ENCODE data around the gene PEAK1.
A peak's percentile ranks its signal among the peaks of the same experiment; 100 is the strongest.

Gene PEAK1

DNA sequence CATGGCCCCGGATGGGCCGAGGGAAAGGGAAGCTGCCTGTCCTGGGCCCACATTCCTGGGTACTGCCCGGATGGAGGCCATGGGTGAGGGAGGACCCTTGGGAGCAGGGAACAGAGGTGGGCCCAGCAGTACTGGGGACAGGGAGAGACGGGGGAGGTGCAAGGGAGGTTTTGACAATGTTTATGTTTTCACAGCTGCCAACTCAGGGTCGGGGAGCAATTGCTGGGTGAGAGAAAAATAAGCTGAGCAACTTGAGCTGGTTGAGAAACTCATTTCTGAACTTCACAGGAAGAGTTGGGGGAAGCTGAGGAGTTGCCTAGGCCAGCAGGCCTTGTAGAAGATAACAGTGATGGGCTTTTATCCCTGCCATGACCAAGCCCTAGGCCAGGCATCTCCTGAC, 337.9 kb downstream of the PEAK1 start:
- no peak for DNase-seq

DNA sequence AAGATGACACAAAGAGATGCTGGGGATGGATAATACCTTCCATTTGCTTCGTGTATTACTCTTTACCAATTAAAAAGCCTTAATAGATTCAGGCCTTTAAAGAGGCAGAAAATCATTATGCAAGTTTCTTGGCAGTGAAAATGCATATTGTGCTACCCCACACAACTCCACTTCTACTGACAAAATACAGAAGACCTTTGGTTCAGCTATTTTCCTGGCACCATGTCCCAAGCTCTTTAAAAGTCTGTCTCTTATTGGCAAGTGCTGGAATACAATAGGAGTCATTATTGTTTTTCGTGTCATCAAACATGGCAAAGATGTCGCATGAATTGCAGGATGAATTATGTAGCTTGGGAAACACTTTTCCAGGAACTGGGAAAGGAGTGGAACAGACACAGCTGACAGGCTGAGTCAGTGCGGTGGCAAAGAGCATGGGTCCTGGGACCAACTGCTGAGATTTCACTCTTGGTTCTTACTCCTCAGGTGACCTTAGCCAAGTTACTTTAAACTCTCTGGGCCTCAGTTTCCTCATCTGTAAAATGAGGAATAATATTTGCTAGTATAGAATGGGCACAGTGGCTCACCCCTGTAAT, 343.5 kb downstream of the PEAK1 start:
- no peak for DNase-seq

DNA sequence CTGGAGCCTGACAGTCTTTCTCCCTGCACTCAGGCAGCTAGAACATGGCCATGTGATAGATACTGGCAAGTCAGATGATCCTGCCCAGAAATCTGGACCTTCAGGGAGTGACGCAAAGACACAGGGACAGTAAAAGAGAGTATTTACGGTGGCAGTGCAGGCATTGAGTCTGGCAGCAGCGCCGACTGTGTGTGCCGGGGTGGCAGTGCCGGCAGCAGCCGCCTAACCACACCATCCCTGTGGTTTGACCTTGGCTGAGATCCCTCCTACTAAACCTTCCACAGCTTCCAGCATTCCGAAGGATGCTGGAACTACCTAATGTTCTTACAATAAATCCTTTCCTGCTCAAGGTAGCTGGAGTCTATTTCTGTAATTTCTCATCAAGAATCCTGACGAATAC, 344.4 kb downstream of the PEAK1 start:
- no peak for DNase-seq

- DNase-seq, result no peak
Observed at GRCh38 chr15:77074350-77074749, 345.6 kb downstream of the PEAK1 start.

GRCh38 chr15:77071305-77072223, 348.3 kb downstream of the PEAK1 start:
- DNase-seq, result no peak

GRCh38 chr15:77070495-77071304, 349.2 kb downstream of the PEAK1 start, which contains the start of gene TSPAN3:
TSS of gene TSPAN3 (minus strand) at chr15:77071109. CDS start at chr15:77070954, 155 bp downstream.
- DNase-seq, result peak; percentile 93

GRCh38 chr15:77070180-77070494, 349.8 kb downstream of the PEAK1 start:
- no peak for DNase-seq

DNA sequence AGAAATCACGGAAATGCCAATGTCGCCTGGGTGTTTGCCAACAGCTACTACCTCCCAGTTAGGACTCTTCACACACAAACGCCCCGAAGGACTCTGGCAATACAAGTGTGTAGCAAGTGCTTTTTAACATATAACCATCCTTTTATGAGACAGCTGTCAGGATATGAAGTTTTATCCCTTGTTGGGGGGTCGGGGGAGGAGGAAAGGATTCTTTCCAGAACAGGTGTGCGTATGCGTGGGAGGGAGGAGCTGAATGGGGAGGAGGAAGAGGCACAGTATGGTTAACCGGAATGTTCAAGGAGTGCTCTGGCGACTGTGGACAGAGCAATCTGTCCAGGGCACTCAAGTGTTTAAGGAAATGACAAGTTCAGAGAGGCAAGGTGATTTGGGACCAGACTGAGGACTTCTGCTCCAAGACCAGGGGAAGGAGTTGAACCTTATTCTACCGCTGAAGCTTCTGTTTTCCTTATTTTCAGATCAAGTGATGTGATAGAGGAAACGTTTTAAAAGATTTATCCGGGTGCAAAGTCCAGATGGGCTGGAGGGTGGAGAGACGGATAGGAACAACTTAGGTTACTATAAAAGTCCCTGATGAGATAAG, 350.3 kb downstream of the PEAK1 start:
- peak; percentile 49 for DNase-seq

DNA sequence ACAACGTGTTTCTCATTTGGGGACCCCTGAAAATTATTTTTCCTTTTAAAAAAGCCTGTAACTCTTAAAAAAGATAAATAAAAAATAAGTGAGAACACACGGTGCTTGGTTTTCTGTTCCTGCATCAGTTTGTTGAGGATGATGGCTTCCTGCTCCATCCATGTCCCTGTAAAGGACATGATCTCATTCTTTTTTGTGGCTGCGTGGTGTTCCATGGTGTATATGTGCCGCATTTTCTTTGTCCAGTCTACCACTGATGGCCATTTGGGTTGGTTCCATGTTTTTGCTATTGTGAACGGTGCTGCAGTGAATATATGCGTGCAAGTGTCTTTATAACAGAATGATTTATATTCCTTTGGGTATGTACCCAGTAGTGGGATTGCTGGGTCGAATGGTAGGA, 351.3 kb downstream of the PEAK1 start:
- DNase-seq, result no peak

DNA sequence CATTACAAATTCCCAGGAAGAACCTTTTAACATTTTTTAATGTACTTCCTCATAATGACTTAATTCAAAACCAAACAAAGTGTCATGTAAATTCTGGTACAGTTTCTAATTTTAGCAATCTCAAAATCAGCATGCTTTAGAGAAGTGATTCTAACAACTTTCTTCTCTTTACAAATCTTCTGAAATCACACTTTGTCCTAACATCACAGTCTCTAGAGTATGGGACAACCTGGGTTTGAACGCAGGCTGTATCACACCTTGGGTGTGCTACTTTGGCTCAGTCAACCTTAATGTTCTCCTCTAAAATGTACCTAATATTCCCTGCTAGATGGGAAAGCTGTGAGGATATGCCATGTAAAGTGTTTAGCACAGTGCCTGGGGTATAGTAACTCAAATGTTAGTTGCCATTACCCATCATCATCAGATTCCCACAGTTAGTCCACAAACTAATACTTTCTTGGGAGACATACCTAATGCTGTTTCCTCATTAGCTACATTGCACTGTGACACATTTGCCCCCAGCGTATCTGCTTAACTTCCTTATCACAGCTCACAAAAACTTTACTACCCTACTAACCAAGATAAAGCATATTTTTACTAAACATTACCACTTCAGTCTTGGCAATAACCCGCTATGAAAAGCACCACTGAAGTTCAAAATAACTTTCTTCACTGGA, 352.1 kb downstream of the PEAK1 start:
- DNase-seq, result no peak

- peak; percentile 58 for DNase-seq
Observed at GRCh38 chr15:77066971-77067690, 352.8 kb downstream of the PEAK1 start.

DNA sequence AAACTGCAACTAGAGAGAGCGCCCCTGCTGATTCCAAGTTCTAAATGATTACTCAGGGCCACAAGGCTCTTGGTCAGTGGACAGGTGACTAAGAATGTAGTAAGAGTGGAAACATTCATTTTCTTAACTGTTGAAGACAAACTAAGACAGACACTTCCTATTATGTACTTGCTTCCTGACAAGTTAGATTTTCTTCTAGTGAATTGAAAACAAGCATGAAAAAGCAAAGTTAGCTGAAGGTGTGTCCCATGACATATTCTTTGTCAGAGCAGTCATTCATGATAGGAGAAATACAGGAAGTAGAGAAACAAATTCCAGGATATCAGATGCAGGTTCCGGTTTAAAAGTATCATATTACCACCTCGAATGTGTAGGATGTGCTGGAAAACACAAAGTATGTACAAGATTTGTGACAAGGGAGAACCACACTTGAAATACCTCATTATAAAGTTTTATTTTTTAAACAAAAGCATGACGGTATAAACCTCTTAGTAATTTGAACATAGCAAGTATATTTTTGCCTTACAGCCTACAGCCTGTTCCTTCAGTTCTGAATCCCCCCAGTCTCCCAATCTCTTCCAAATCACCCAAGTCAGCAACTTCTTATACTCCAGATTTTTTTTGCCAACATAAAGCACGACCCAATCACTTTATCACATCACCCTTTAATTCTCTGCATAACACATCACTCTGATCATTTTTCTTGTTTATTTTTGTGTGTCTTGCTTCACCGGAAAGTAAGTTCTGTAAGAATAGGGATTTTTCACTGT, 355.2 kb downstream of the PEAK1 start:
- DNase-seq, result peak; percentile 24

DNA sequence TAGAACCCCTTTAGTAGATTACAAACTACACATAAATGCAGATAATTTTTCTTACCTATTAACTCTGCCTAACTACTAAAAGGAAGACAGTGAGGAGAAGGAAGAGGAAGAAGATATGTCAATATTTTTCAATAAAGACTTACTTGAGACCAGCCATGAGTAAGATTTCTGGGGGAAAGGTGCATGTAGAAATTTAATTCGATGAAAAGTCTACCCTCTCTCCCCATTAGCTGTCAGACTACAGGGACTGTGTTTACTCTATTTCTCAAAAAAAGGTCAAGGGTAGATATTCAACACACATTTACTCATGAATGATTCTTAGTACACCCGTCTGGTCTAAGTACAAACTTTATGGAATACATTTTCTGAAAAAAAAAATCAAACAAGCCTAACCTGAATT, 355.8 kb downstream of the PEAK1 start:
- no peak for DNase-seq

DNA sequence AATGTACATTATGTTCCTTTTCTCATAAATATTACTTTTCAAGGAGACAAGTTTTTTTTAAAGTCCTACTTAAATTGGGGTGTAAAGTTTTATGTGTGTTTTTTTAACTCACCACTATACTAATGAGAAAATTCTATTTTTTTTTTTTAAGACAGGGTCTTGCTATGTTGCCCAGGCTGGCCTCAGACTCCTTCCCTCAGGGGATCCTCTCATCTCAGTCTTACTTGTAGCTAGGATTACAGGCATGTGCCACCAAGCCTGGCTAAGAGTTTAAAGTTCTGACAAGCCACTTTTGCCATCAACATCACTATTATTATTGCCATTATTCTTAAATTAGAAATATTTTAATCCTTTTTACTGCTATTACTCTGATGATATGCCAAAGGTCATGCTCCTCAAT, 356.7 kb downstream of the PEAK1 start:
- no peak for DNase-seq

DNA sequence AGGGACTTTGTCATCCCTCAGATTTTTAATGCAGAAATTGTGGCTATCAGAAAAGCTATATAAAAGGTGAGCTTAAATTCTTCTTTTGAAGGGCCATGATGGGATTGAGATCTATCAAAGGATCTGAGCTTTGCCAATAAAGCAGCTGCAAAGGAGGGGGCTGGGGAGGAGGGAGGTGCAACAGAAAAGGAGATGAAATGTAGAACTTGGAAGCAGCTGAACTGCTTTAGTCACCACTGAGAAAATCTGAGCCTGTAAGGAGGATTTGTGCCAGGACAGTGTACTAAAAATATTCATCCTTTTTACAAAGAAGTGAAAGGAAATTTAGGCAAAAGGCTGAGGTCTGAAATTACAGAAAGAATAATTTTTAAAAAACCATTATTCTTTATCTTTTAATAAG, 359.4 kb downstream of the PEAK1 start:
- no peak for DNase-seq

DNA sequence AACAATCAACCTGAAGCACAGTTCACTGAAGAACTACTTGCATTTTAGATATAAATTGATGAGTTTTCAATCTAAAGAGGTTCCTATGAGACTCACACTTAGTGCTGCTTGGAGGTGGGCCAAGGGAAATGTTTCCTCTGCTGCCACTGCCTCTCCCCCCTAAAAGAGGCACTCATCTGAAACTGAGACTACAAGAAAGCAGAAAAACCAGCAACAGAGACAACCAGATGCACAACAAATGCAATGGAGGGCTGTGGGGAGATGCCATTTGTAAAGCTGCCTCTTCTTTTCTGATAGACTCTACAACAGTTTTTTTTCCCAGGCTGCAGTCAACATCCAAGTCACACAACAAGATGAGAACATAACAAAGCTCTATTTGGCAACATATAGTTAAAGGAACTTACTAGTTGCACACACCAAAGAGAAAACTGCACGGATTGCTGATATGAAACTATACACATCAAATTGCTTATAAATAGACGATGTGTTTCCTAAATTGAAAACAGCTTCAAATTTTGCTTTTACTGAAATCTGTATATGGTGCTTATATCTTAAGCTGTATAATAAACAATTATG, 360.0 kb downstream of the PEAK1 start:
- no peak for DNase-seq

DNA sequence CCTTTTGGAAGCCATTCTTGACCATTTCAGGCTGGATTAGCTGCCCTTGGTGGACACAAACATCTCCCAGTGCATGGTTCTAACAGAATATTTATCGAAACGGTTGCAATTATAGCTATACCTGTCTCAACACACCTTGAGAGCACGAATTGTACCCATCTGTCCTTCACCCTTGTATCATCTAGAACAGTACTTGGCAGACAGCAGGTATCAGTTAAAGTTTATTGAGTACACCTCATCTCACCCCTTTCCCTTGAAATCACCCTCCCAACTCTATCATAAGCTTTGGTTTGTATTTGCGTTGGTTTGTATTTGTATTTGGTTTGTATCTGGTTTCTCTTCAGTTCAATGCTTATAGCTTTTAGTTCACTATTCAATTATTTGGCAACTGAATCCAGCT, 361.4 kb downstream of the PEAK1 start:
- DNase-seq, result no peak

- DNase-seq, result no peak
Observed at GRCh38 chr15:77057685-77058084, 362.2 kb downstream of the PEAK1 start.

DNA sequence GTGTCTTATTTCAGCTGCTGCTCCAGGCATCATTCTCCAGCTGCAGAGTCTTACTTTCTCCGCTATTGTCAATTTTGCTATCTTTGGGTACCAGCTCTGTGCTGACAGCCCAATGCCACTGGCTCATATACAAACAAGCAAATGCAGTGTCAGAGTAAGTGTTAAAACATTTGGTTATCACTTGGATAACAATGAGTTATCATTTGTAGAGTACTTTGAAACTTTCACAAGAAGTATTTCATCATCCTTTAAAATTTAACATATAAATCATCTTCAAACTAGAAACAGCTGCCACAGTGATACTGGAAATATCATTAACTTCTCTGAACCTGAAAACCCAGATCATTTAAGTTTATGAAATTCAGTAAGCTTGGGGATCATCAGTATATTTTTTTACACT, 362.8 kb downstream of the PEAK1 start:
- no peak for DNase-seq

GRCh38 chr15:77053709-77054108, 366.2 kb downstream of the PEAK1 start:
- no peak for DNase-seq

- no peak for DNase-seq
Observed at GRCh38 chr15:77052556-77052955, 367.3 kb downstream of the PEAK1 start.
